Nephron (organoid): Measurements from ENCODE around the gene PEX19.

Experiments used
- H3K27ac Mint-ChIP-seq, 3 experiments: 2 replicates each; pipeline ENCODE4 v1.8.0; 2020; ENCODE audit warnings: mixed read lengths in 3 of 3, mild to moderate bottlenecking in 2 of 3, moderate library complexity in 1 of 3
- H3K27me3 Mint-ChIP-seq: 2 replicates; pipeline ENCODE4 v1.8.0; 2021; ENCODE audit warnings: low read depth, mild to moderate bottlenecking, moderate library complexity, mixed read lengths
- H3K36me3 Mint-ChIP-seq: 2 replicates; pipeline ENCODE4 v1.8.0; 2020; ENCODE audit warnings: low read depth, mixed read lengths
- H3K4me1 Mint-ChIP-seq: 2 replicates; pipeline ENCODE4 v1.8.0; 2020; ENCODE audit warnings: mixed read lengths
- H3K4me3 Mint-ChIP-seq, 3 experiments: 2 replicates each; pipeline ENCODE4 v1.8.0; 2020; ENCODE audit warnings: mild to moderate bottlenecking in 3 of 3, mixed read lengths in 3 of 3, moderate library complexity in 2 of 3
- H3K9me3 Mint-ChIP-seq: 2 replicates; pipeline ENCODE4 v1.8.0; 2020; ENCODE audit warnings: mixed read lengths
- CTCF ChIP-seq, 3 experiments: fragments of 200-600 bp; sonication (generic); IDR thresholded peaks; one replicate each; pipeline ENCODE4 v1.5.0; 2021; ENCODE audit warnings: antibody characterized with exemption in 3 of 3; ENCODE audit not compliant: unreplicated experiment in 3 of 3

PEX19 gene

GRCh38 chr1:160322831-160323230 lies 37.9 kb upstream of the PEX19 start:
- H3K4me1 Mint-ChIP-seq: peaks cover 5% of the 10 kb centered on the region
- H3K27ac Mint-ChIP-seq: no peak overlapping the region
- H3K27me3 Mint-ChIP-seq: no peaks in the 10 kb centered on the region
- no peaks in the 10 kb centered on the region for H3K9me3 Mint-ChIP-seq
- peaks cover 77% of the 10 kb centered on the region for H3K36me3 Mint-ChIP-seq
- no peak for TF ChIP-seq CTCF (IDR thresholded peaks at IDR 0.05; ENCODE audit: unreplicated experiment in 3 of 3)
- no peak overlapping the region for H3K4me3 Mint-ChIP-seq

- no peaks in the 10 kb centered on the region for H3K27me3 Mint-ChIP-seq
Measured at GRCh38 chr1:160315359-160315758, 30.4 kb upstream of the PEX19 start.

GRCh38 chr1:160309571-160309970 lies 24.6 kb upstream of the PEX19 start:
- Mint-ChIP-seq H3K27ac (no peak overlapping the region), H3K36me3 (peaks cover 80% of the 10 kb centered on the region), H3K4me1 (no peaks in the 10 kb centered on the region), H3K27me3 (no peaks in the 10 kb centered on the region), H3K9me3 (no peaks in the 10 kb centered on the region), H3K4me3 (no peak overlapping the region)
- TF ChIP-seq CTCF (IDR thresholded peaks at IDR 0.05; ENCODE audit: unreplicated experiment in 3 of 3): no peak

More at GRCh38 chr1:160315359-160315758, 30.4 kb upstream of the PEX19 start:
- Mint-ChIP-seq H3K9me3 (peaks cover 9% of the 10 kb centered on the region), H3K36me3 (peaks cover 89% of the 10 kb centered on the region), H3K4me3 (no peak overlapping the region), H3K4me1 (no peaks in the 10 kb centered on the region), H3K27ac (no peak overlapping the region)
- no peak for TF ChIP-seq CTCF (IDR thresholded peaks at IDR 0.05; ENCODE audit: unreplicated experiment in 3 of 3)

- H3K9me3 Mint-ChIP-seq: no peaks in the 10 kb centered on the region
- TF ChIP-seq CTCF (IDR thresholded peaks at IDR 0.05; ENCODE audit: unreplicated experiment in 3 of 3): no peak
- H3K4me1 Mint-ChIP-seq: no peaks in the 10 kb centered on the region
- no peak overlapping the region for H3K4me3 Mint-ChIP-seq
- no peaks in the 10 kb centered on the region for H3K27me3 Mint-ChIP-seq
- H3K36me3 Mint-ChIP-seq: peaks cover 77% of the 10 kb centered on the region
- H3K27ac Mint-ChIP-seq: no peak overlapping the region
Measured at GRCh38 chr1:160309185-160309557, 24.2 kb upstream of the PEX19 start.

- no peaks in the 10 kb centered on the region for H3K4me1 Mint-ChIP-seq
- H3K27me3 Mint-ChIP-seq: no peaks in the 10 kb centered on the region
- TF ChIP-seq CTCF (IDR thresholded peaks at IDR 0.05; ENCODE audit: unreplicated experiment in 3 of 3): no peak
- no peaks in the 10 kb centered on the region for H3K9me3 Mint-ChIP-seq
- peaks cover 75% of the 10 kb centered on the region for H3K36me3 Mint-ChIP-seq
- no peak overlapping the region for H3K27ac Mint-ChIP-seq
- H3K4me3 Mint-ChIP-seq: no peak overlapping the region
Measured at GRCh38 chr1:160308451-160309184, 23.7 kb upstream of the PEX19 start.

- no peak overlapping the region for H3K27ac Mint-ChIP-seq
- H3K9me3 Mint-ChIP-seq: no peaks in the 10 kb centered on the region
- H3K27me3 Mint-ChIP-seq: no peaks in the 10 kb centered on the region
- TF ChIP-seq CTCF (IDR thresholded peaks at IDR 0.05; ENCODE audit: unreplicated experiment in 3 of 3): no peak
- no peak overlapping the region for H3K4me3 Mint-ChIP-seq
- peaks cover 71% of the 10 kb centered on the region for H3K36me3 Mint-ChIP-seq
- no peaks in the 10 kb centered on the region for H3K4me1 Mint-ChIP-seq
Measured at GRCh38 chr1:160307118-160307791, 22.3 kb upstream of the PEX19 start.
